Hepatocyte (in vitro differentiated cells): ENCODE data around the gene SLC4A3.

Experiments used
- CTCF ChIP-seq: fragments of 200-600 bp; sonication (generic); IDR thresholded peaks from 2 replicates; pipeline ENCODE4 v1.5.1; 2016; ENCODE audit warnings: antibody characterized with exemption, mild to moderate bottlenecking; ENCODE audit not compliant: poor library complexity
- EZH2phosphoT487 ChIP-seq: fragments of 200-600 bp; sonication (generic); IDR thresholded peaks from one replicate; pipeline ENCODE4 v1.6.1; 2018; ENCODE audit warnings: antibody characterized with exemption, mild to moderate bottlenecking, low read depth, moderate library complexity; ENCODE audit not compliant: unreplicated experiment, severe bottlenecking

DNA sequence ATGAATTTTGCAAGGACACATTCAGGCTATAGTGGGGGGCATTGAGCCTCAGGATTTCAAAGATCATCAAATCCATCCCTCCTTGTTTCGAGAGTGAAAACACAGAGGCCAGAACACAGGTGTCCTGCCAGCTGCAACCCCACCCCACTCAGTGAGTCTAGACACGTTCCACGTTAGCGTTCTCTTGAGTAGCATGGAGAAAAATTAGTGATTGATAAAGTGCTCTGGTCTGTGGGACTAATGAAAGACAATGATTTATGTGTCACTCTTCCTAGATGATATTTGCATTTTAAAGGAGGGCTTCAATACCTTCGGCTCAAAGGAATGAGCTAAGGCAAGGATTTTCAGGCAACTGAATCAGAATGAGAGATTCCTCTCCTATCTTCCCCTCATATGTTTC, 43.8 kb downstream of the SLC4A3 start:
- TF ChIP-seq CTCF (no peak), EZH2phosphoT487 (no peak)
